GM23248 (cell line): Measurements from ENCODE around the gene SCMH1. TPM values are rescaled to one million over a fixed set of nuclear protein-coding genes. Genes with fewer than 3 reads are reported as not detected.

Experiments used
- DNase-seq: peaks from one replicate; pipeline ENCODE4 v3.0.0-alpha.2; 2015
- H2AFZ ChIP-seq: fragments of 200-600 bp; sonication (generic); 2 replicates; pipeline ENCODE4 v1.6.1; 2016; ENCODE audit warnings: antibody characterized with exemption
- H3F3A ChIP-seq: fragments of 200-600 bp; sonication (generic); 2 replicates; pipeline ENCODE4 v1.6.1; 2016; ENCODE audit warnings: mild to moderate bottlenecking, antibody characterized with exemption, mixed run types; ENCODE audit not compliant: insufficient read depth
- H3K27ac ChIP-seq: fragments of 200-600 bp; sonication (generic); 2 replicates; pipeline ENCODE4 v1.5.1; 2016; ENCODE audit warnings: mild to moderate bottlenecking
- H3K27me3 ChIP-seq: fragments of 200-600 bp; sonication (generic); replicated peaks from 2 replicates; pipeline ENCODE4 v1.6.1; 2016; ENCODE audit warnings: mild to moderate bottlenecking; ENCODE audit not compliant: insufficient read depth
- H3K36me3 ChIP-seq: fragments of 200-600 bp; sonication (generic); 2 replicates; pipeline ENCODE4 v1.6.1; 2016; ENCODE audit warnings: low read depth, mild to moderate bottlenecking
- H3K4me1 ChIP-seq: fragments of 200-600 bp; sonication (generic); 2 replicates; pipeline ENCODE4 v1.6.1; 2016; ENCODE audit warnings: mild to moderate bottlenecking; ENCODE audit not compliant: insufficient read depth
- H3K4me2 ChIP-seq: fragments of 200-600 bp; sonication (generic); one replicate; pipeline ENCODE4 v1.6.1; 2016; ENCODE audit warnings: mild to moderate bottlenecking; ENCODE audit not compliant: unreplicated experiment
- H3K4me3 ChIP-seq: fragments of 200-600 bp; sonication (generic); 2 replicates; pipeline ENCODE4 v1.5.1; 2016; ENCODE audit warnings: mild to moderate bottlenecking
- H3K79me2 ChIP-seq: fragments of 200-600 bp; sonication (generic); 2 replicates; pipeline ENCODE4 v1.6.1; 2016; ENCODE audit warnings: mild to moderate bottlenecking; ENCODE audit not compliant: insufficient read depth
- H3K9ac ChIP-seq: fragments of 200-600 bp; sonication (generic); 2 replicates; pipeline ENCODE4 v1.6.1; 2016; ENCODE audit warnings: mild to moderate bottlenecking
- H3K9me2 ChIP-seq: fragments of 200-600 bp; sonication (generic); 2 replicates; pipeline ENCODE4 v1.6.1; 2016; ENCODE audit warnings: mixed run types, mild to moderate bottlenecking, moderate library complexity; ENCODE audit not compliant: insufficient read depth
- H3K9me3 ChIP-seq: fragments of 200-600 bp; sonication (generic); one replicate; pipeline ENCODE4 v1.6.1; 2017; ENCODE audit warnings: low read depth
- H4K20me1 ChIP-seq: fragments of 200-600 bp; sonication (generic); 2 replicates; pipeline ENCODE4 v1.6.0; 2016; ENCODE audit not compliant: insufficient read depth
- EZH2 ChIP-seq: fragments of 200-600 bp; sonication (generic); IDR thresholded peaks from 2 replicates; pipeline ENCODE4 v1.6.1; 2018; ENCODE audit warnings: antibody characterized with exemption, mild to moderate bottlenecking; ENCODE audit not compliant: insufficient read depth, poor library complexity, severe bottlenecking
- EZH2phosphoT487 ChIP-seq: fragments of 200-600 bp; sonication (generic); IDR thresholded peaks from 2 replicates; pipeline ENCODE4 v1.6.1; 2018; ENCODE audit warnings: antibody characterized with exemption, moderate library complexity, mild to moderate bottlenecking, low read depth; ENCODE audit not compliant: insufficient read depth
- WGBS, 2 experiments: methylation state at CpG; one replicate each; pipeline ENCODE4 v1.1.6; 2015 to 2017; ENCODE audit warnings: low lambda C conversion rate in 2 of 2, low coverage in 1 of 2; ENCODE audit errors: missing lambda C conversion rate in 2 of 2; 5-methylcytosine and 5-hydroxymethylcytosine counted together
- in situ Hi-C: fragments of 300-500 bp; cut with MboI; formaldehyde crosslinking; loops from 2 replicates; pipeline ENCODE4 v1.15.0; 2020
- polyA plus RNA-seq: library from polyadenylated mRNA; unstranded; fragments of >200 nt; fragmentation: Nextera tagmentation; extraction: Ambion mirVana; gene quantifications from 2 replicates; pipeline ENCODE4 v1.2.1, GENCODE V29; 2016
- total RNA-seq: library from RNA; depleted of rRNA; stranded (reverse); fragments of >200 nt; shearing (Covaris generic); gene quantifications from 2 replicates; pipeline ENCODE4 v1.2.3, GENCODE V29; 2014

Gene SCMH1
- total and polyA plus RNA-seq, 2 experiments from 2014 or later = 10.8 to 16.6 TPM

DNA sequence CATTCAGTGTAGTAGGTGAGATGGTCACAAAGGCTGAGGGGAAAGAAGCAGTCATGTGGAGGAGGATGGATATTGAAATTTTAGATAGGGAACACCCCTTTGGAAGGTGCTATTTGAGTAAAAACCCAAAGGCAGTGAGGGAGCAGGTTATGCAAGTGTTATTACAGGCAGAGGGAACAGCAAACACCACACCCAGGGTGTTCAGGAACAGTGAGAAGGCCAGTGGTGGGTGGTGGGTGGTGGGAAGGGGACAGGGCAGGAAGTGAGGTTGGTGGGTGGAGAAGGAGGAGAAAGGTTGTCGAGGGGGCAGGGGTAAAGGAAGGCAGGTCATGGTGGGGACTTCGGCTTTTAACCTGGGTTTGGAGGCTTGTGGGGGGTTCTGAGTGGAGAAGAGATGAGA is 39.2 kb upstream of the SCMH1 start:
- H2AFZ ChIP-seq = no peak overlapping the region
- no peaks in the 10 kb centered on the region for H3F3A ChIP-seq
- H4K20me1 ChIP-seq = no peaks in the 10 kb centered on the region
- no peaks in the 10 kb centered on the region for H3K9me2 ChIP-seq
- H3K79me2 ChIP-seq = no peaks in the 10 kb centered on the region
- no peaks in the 10 kb centered on the region for H3K36me3 ChIP-seq
- no peaks in the 10 kb centered on the region for H3K4me1 ChIP-seq
- no peak overlapping the region for H3K4me2 ChIP-seq
- H3K27me3 ChIP-seq = peaks cover 48% of the 10 kb centered on the region
- H3K9me3 ChIP-seq = no peaks in the 10 kb centered on the region
- TF ChIP-seq EZH2phosphoT487 (no peak), EZH2 (no peak)
- H3K9ac ChIP-seq = no peak overlapping the region
- H3K27ac ChIP-seq = no peak overlapping the region
- H3K4me3 ChIP-seq = no peak overlapping the region
- in situ Hi-C loops = no loop called here
- no peak for DNase-seq
- 72% methylated on average over 2 of the region's 2 CpGs; no CpG with 5 or more reads in 1 of the 2 experiments for WGBS, 2 experiments

DNA sequence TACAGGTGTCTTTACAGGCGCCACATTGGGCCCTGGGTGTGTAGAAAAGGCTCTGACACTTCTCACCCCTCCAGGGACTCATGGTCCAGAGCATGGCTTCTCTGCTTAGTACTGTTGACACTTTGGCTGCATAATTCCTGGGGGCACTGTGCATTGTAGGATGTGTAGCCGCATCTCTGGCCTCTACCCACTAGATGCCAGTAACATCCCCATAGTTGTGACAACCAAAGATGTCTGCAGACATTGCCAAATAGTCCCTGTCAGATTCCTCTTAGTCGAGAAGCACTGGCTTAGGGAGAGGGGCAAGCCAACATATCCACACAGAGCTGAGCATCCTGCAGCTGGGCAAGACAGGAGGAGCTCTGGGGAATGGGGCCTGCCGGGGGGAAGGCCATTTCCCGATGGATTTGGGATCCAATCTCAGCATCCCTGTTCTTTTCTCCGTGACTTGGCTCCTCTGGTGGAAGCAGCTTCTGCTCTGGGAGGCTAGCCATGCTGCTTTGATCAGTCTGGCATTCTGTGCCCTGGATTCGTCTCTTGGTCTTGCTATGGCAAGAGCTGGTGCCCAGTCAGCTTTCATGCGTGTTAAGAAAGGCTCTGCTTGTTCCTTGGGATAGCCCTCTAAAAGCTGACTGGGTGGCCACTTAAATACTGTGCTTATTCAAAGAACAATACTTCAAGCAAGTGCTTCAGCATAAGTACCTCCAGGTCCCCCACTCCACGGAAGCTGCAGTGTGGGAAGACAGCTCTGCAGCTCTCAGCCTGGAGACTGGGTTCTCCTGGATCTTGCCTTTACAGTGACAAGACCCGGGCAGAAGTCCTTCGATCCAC is 38.3 kb upstream of the SCMH1 start:
- in situ Hi-C loops = no loop called here
- 25 to 31% methylated on average over 11 of the region's 11 CpGs for WGBS, 2 experiments

DNA sequence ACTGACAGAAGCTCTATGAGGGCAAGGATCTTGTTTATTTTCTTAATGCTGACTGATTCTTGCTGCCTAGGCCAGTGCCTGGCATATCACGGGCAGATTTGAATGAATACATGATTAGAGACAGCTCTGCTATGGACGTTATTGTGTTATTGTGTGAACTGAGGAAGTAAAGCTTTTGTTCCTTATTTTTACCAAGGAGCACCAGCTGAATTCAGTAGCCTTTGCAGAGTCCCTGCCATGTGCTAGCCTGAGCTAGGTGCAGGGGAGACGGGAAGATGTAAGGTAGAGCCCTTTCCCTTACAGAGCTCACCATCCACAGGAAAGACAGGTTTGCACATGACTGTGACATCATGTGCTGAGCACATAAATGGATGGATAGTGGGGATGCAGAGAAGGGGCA is 36.0 kb upstream of the SCMH1 start:
- Histone ChIP-seq H3K4me3 (no peak overlapping the region), H3K4me1 (no peaks in the 10 kb centered on the region), H2AFZ (no peak overlapping the region), H3K79me2 (no peaks in the 10 kb centered on the region), H3K9me2 (no peaks in the 10 kb centered on the region), H3K9ac (no peak overlapping the region), H3K27ac (no peak overlapping the region), H3K27me3 (peaks cover 22% of the 10 kb centered on the region), H3F3A (0 out of 2 replicates have a peak, but pooled peaks cover 4% of the 10 kb centered on the region), H3K9me3 (no peaks in the 10 kb centered on the region), H3K4me2 (no peak overlapping the region), H3K36me3 (no peaks in the 10 kb centered on the region), H4K20me1 (no peaks in the 10 kb centered on the region)
- WGBS, 2 experiments = 71 to 72% methylated on average over 3 of the region's 3 CpGs
- TF ChIP-seq EZH2phosphoT487 (no peak), EZH2 (no peak)
- no peak for DNase-seq
- in situ Hi-C loops = no loop called here

More for the DNA sequence above, 38.3 kb upstream of the SCMH1 start:
- no peaks in the 10 kb centered on the region for H3K4me1 ChIP-seq
- no peaks in the 10 kb centered on the region for H3K36me3 ChIP-seq
- H3K4me3 ChIP-seq = no peak overlapping the region
- no peak overlapping the region for H3K4me2 ChIP-seq
- H2AFZ ChIP-seq = no peak overlapping the region
- H3K9me2 ChIP-seq = no peaks in the 10 kb centered on the region
- H3K9ac ChIP-seq = no peak overlapping the region
- no peaks in the 10 kb centered on the region for H3K79me2 ChIP-seq
- no peak for DNase-seq
- TF ChIP-seq EZH2 (no peak), EZH2phosphoT487 (no peak)
- no peaks in the 10 kb centered on the region for H3K9me3 ChIP-seq
- no peak overlapping the region for H3K27ac ChIP-seq
- H3F3A ChIP-seq = no peaks in the 10 kb centered on the region
- no peaks in the 10 kb centered on the region for H4K20me1 ChIP-seq
- H3K27me3 ChIP-seq = peaks cover 43% of the 10 kb centered on the region

DNA sequence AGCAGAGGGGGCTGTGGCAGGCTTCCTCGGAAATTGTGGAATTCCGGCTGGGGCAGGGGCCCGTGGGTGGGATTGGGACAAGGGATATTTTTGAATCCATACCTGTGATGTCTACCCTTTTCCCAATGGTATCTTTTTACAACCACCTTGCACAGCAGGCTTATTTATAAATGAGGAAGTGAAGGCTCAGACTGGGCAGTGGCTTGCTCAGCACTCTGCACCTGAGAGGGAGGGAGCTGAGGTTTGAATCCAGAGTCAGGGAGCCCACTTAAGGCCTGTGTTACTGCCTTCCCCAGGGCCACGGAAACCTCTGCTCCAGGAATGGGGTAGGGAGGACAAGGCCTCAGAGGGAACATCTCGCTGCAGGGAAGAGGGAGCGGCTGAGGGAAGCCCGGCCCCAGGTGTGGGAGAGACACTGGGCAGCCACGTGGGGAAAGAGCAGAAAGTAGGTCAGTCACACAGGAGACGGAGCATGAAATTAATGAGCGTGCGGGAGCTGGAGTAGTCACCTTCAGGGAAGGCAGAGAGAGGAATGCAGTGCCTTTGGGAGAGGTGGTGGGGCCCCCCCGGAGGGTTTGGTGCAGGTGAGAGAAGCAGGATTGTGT is 35.4 kb upstream of the SCMH1 start:
- DNase-seq = no peak
- TF ChIP-seq EZH2 (no peak), EZH2phosphoT487 (no peak)
- H3K79me2 ChIP-seq = no peaks in the 10 kb centered on the region
- in situ Hi-C loops = no loop called here
- H3K9ac ChIP-seq = no peak overlapping the region
- H3K4me1 ChIP-seq = no peaks in the 10 kb centered on the region
- H3K9me2 ChIP-seq = no peaks in the 10 kb centered on the region
- 0 out of 2 replicates have a peak, but pooled peaks cover 4% of the 10 kb centered on the region for H3F3A ChIP-seq
- H3K27ac ChIP-seq = no peak overlapping the region
- peaks cover 22% of the 10 kb centered on the region for H3K27me3 ChIP-seq
- H3K4me2 ChIP-seq = no peak overlapping the region
- H3K4me3 ChIP-seq = no peak overlapping the region
- no peaks in the 10 kb centered on the region for H3K36me3 ChIP-seq
- no peak overlapping the region for H2AFZ ChIP-seq
- H3K9me3 ChIP-seq = no peaks in the 10 kb centered on the region
- WGBS, 2 experiments = 73 to 75% methylated on average over 12 of the region's 12 CpGs
- H4K20me1 ChIP-seq = no peaks in the 10 kb centered on the region
